ENCODE measurements around the gene CCDC154. TPM values are rescaled to one million over a fixed set of nuclear protein-coding genes. Genes with fewer than 3 reads are reported as not detected.
A peak's percentile ranks its signal among the peaks of the same experiment; 100 is the strongest.
"Not testable (repeated sequence)": the region's sequence is repeated elsewhere in the genome, so short reads cannot be mapped to it uniquely, and the experiment has no call there.

The CCDC154 gene
- total and polyA plus RNA-seq, 2 donors from 2014 or later, result 1.8 to 2.8 TPM

DNA sequence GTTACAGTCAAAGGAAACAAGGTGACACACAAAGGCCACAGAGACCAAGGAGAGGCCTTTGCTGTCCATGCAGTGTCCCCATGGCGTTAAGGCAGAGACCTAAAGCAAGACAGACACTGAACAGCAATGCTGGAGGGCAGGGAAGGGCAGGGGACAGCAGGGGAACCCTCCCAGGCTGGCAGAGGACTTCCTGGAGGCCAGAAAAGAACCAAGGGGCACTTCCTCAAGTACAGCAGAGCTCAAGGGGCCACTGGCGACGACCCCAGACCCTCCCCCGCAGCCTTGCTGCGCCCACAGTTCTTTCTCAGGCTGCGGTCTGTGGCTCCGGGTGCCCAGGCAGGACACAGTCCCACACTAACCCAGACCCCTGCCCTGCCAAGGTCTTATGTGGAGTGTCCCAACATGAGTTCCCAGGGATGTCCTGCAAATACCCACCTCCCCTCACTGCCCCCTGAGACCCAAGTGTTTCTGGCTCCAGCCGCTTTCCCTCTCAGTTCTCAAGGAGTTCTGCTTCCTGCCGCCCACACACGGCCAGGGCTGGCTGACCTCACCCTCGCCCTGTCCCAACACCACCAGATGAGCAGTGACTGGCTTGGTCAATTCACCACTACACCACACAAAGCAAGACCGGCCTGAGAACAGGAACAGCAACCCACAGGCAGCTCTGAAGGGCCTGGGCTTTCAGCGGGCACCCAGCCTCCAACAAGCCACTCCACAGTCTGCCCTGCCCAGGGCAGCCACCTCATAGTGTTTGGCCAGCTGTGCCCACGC lies 26.3 kb upstream of the CCDC154 start:
- FAIRE-seq (no peak), DNase-seq (no peak)
- TF ChIP-seq, protein P1, sequence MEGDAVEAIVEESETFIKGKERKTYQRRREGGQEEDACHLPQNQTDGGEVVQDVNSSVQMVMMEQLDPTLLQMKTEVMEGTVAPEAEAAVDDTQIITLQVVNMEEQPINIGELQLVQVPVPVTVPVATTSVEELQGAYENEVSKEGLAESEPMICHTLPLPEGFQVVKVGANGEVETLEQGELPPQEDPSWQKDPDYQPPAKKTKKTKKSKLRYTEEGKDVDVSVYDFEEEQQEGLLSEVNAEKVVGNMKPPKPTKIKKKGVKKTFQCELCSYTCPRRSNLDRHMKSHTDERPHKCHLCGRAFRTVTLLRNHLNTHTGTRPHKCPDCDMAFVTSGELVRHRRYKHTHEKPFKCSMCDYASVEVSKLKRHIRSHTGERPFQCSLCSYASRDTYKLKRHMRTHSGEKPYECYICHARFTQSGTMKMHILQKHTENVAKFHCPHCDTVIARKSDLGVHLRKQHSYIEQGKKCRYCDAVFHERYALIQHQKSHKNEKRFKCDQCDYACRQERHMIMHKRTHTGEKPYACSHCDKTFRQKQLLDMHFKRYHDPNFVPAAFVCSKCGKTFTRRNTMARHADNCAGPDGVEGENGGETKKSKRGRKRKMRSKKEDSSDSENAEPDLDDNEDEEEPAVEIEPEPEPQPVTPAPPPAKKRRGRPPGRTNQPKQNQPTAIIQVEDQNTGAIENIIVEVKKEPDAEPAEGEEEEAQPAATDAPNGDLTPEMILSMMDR (IDR thresholded peaks at IDR 0.05; ENCODE audit: borderline replicate concordance, extremely low read depth, insufficient read depth), result no peak
- Histone ChIP-seq H3K4me1 (ENCODE audit: control insufficient read depth in 2 of 3, insufficient read depth in 2 of 3, low read depth in 1 of 3, low read length in 3 of 3) (peaks cover 0 to 29% (median 0%) of the 10 kb centered on the region in 3 donors), H3K36me3 (ENCODE audit: control insufficient read depth in 2 of 3, insufficient read depth in 3 of 3, low read length in 3 of 3) (no peaks in the 10 kb centered on the region), H3K4me3 (ENCODE audit: low read length in 3 of 3) (no peak overlapping the region), H3K27ac (ENCODE audit: low read depth in 2 of 2, low read length in 2 of 2) (peak overlapping the region in 1 of 2 donors; percentile 25), H3K9ac (ENCODE audit: low read length in 3 of 3) (no peak overlapping the region), H3K9me3 (ENCODE audit: control insufficient read depth in 2 of 3, insufficient read depth in 1 of 3, low read length in 3 of 3) (no peaks in the 10 kb centered on the region), H3K27me3 (ENCODE audit: control insufficient read depth, insufficient read depth, low read length) (no peaks in the 10 kb centered on the region)
- intact Hi-C loops (cut with DNase I), result no loop called here

DNA sequence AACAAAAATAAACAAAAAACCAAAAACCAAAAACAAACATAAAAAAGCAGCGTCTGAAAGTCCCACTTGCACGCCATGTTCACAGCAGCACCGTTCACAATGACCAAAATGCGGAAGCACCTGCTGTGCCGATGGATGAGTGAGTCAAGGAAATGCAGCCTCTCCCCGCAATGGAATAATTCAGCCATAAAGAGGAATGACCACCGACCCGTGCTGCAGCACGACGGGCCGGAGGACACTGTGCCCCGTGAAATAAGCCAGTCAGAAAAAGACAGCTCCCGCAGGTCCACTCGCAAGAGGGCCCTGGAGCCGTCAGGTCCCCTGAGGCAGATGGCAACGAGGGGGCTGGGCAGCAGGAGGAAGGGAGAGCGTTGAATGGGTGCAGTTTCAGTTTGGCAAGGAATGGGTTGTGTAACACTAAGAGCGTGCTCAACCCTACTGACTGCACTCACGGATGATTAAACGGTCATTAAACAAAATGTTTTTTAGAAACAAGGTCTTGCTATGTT lies 25.4 kb upstream of the CCDC154 start:
- no peak overlapping the region for H3K27ac ChIP-seq (ENCODE audit: low read depth in 2 of 2, low read length in 2 of 2)
- no peaks in the 10 kb centered on the region for H3K9me3 ChIP-seq (ENCODE audit: control insufficient read depth in 2 of 3, insufficient read depth in 1 of 3, low read length in 3 of 3)
- H3K4me3 ChIP-seq (ENCODE audit: low read length in 3 of 3), result no peak overlapping the region
- H3K9ac ChIP-seq (ENCODE audit: low read length in 3 of 3), result no peak overlapping the region
- FAIRE-seq (no peak), DNase-seq (peak in 2 of 5 donors; percentile 10 to 41)
- H3K4me1 ChIP-seq (ENCODE audit: control insufficient read depth in 2 of 3, insufficient read depth in 2 of 3, low read depth in 1 of 3, low read length in 3 of 3), result peaks cover 0 to 26% (median 0%) of the 10 kb centered on the region in 3 donors
- no peaks in the 10 kb centered on the region for H3K36me3 ChIP-seq (ENCODE audit: control insufficient read depth in 2 of 3, insufficient read depth in 3 of 3, low read length in 3 of 3)
- no peaks in the 10 kb centered on the region for H3K27me3 ChIP-seq (ENCODE audit: control insufficient read depth, insufficient read depth, low read length)
- intact Hi-C loops (cut with DNase I), result no loop called here
- TF ChIP-seq, protein P1 (IDR thresholded peaks at IDR 0.05; ENCODE audit: borderline replicate concordance, extremely low read depth, insufficient read depth), result no peak

GRCh38 chr16:1469141-1469540 lies 24.8 kb upstream of the CCDC154 start:
- H3K4me3 ChIP-seq (ENCODE audit: low read length in 3 of 3); intact Hi-C loops (cut with DNase I); FAIRE-seq; DNase-seq; H3K36me3 ChIP-seq (ENCODE audit: control insufficient read depth in 2 of 3, insufficient read depth in 3 of 3, low read length in 3 of 3); H3K9ac ChIP-seq (ENCODE audit: low read length in 3 of 3); H3K27ac ChIP-seq (ENCODE audit: low read depth in 2 of 2, low read length in 2 of 2); H3K27me3 ChIP-seq (ENCODE audit: control insufficient read depth, insufficient read depth, low read length); H3K9me3 ChIP-seq (ENCODE audit: control insufficient read depth in 2 of 3, insufficient read depth in 1 of 3, low read length in 3 of 3): not testable (repeated sequence)
- peaks cover 0 to 23% (median 0%) of the 10 kb centered on the region in 3 donors for H3K4me1 ChIP-seq (ENCODE audit: control insufficient read depth in 2 of 3, insufficient read depth in 2 of 3, low read depth in 1 of 3, low read length in 3 of 3)

- TF ChIP-seq, protein P1 (IDR thresholded peaks at IDR 0.05; ENCODE audit: borderline replicate concordance, extremely low read depth, insufficient read depth), result no peak
- Histone ChIP-seq H3K9me3 (ENCODE audit: control insufficient read depth in 2 of 3, insufficient read depth in 1 of 3, low read length in 3 of 3) (no peaks in the 10 kb centered on the region), H3K27ac (ENCODE audit: low read depth in 2 of 2, low read length in 2 of 2) (no peak overlapping the region), H3K4me3 (ENCODE audit: low read length in 3 of 3) (no peak overlapping the region), H3K27me3 (ENCODE audit: control insufficient read depth, insufficient read depth, low read length) (no peaks in the 10 kb centered on the region), H3K9ac (ENCODE audit: low read length in 3 of 3) (no peak overlapping the region), H3K4me1 (ENCODE audit: control insufficient read depth in 2 of 3, insufficient read depth in 2 of 3, low read depth in 1 of 3, low read length in 3 of 3) (peaks cover 0 to 20% (median 0%) of the 10 kb centered on the region in 3 donors), H3K36me3 (ENCODE audit: control insufficient read depth in 2 of 3, insufficient read depth in 3 of 3, low read length in 3 of 3) (no peaks in the 10 kb centered on the region)
- DNase-seq (no peak), FAIRE-seq (no peak)
- intact Hi-C loops (cut with DNase I), result no loop called here
Measured at GRCh38 chr16:1468426-1468810, 24.1 kb upstream of the CCDC154 start.

Data from kidney (tissue), 14 donors.